OCI-LY3 (cell line): Measurements from ENCODE around the gene GPR137B.

Experiments used
- EZH2phosphoT487 ChIP-seq: fragments of 200-600 bp; shearing (Covaris generic); IDR thresholded peaks from 2 replicates; pipeline ENCODE4 v1.6.1; 2018; ENCODE audit warnings: antibody characterized with exemption, mixed run types, low read depth
- TF ChIP-seq, protein P1 (sequence below): fragments of 200-600, 300-600 bp; sonication (generic); IDR thresholded peaks from 2 replicates; pipeline ENCODE4 v1.5.1; 2014; ENCODE audit warnings: antibody characterized with exemption, low read length, low read depth

DNA sequence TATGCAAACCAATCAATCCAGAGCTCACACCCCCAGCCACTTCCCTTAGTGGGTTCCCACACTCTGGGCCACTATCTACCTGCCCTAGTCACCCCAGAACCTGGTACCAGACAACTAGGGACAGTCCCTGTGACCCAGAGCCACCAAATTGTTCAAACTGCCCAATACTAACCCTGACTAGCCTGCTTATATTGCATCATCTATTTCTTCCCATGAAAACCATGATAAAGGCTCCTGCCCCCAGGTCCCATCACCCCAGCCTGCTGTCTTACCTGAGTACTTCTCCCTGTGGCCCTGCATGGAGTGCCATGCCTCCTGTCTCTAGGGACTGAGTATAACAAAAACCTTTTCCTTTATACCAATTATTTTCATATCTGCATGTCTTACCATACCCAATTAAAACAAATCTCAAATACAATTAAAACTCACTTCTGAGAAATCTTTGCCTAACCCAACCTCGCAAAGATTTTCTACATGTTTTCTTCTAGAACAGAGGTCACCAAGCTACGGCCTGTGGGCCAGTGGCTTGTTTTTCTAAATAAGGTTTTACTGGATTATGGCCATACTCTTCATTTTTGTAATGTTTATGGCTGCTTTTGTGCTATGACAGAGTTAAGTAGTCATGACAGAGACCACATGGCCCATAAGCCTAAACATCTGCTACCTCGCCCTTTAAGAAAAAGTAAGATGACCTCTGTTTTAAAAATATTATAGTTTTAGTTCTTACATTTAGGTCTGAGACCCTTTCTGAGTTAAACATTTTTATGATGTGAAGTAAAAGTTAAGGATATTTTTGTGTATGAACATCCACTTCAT is 46.4 kb upstream of the GPR137B start:
- TF ChIP-seq, protein P1, sequence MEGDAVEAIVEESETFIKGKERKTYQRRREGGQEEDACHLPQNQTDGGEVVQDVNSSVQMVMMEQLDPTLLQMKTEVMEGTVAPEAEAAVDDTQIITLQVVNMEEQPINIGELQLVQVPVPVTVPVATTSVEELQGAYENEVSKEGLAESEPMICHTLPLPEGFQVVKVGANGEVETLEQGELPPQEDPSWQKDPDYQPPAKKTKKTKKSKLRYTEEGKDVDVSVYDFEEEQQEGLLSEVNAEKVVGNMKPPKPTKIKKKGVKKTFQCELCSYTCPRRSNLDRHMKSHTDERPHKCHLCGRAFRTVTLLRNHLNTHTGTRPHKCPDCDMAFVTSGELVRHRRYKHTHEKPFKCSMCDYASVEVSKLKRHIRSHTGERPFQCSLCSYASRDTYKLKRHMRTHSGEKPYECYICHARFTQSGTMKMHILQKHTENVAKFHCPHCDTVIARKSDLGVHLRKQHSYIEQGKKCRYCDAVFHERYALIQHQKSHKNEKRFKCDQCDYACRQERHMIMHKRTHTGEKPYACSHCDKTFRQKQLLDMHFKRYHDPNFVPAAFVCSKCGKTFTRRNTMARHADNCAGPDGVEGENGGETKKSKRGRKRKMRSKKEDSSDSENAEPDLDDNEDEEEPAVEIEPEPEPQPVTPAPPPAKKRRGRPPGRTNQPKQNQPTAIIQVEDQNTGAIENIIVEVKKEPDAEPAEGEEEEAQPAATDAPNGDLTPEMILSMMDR = no peak
- no peak for TF ChIP-seq EZH2phosphoT487
